HG03442 (cell line): ENCODE data around the gene DIPK1C.

Experiments
- ATAC-seq: cut with Tn5 transposase; IDR thresholded peaks from one replicate; pipeline ENCODE4 v1.9.1; 2021; ENCODE audit warnings: mild to moderate bottlenecking, moderate library complexity; ENCODE audit not compliant: unreplicated experiment

DIPK1C gene

GRCh38 chr18:74422541-74422940 is 34.6 kb downstream of the DIPK1C start:
- ATAC-seq: no peak

- ATAC-seq: no peak
These were observed 36.2 kb downstream of the DIPK1C start for GRCh38 chr18:74420926-74421325.

GRCh38 chr18:74420481-74420880 is 36.6 kb downstream of the DIPK1C start:
- ATAC-seq: no peak

GRCh38 chr18:74419761-74420160 is 37.3 kb downstream of the DIPK1C start:
- no peak for ATAC-seq

GRCh38 chr18:74418023-74418422 is 39.1 kb downstream of the DIPK1C start:
- no peak for ATAC-seq

- ATAC-seq: no peak
These were observed 41.0 kb downstream of the DIPK1C start for GRCh38 chr18:74416124-74416523.

- no peak for ATAC-seq
These were observed 42.1 kb downstream of the DIPK1C start for GRCh38 chr18:74414953-74415515.

GRCh38 chr18:74413836-74414235 is 43.3 kb downstream of the DIPK1C start:
- no peak for ATAC-seq

GRCh38 chr18:74412116-74412880 is 44.8 kb downstream of the DIPK1C start:
- no peak for ATAC-seq

- ATAC-seq: no peak
These were observed 45.6 kb downstream of the DIPK1C start for GRCh38 chr18:74411475-74411874.

- no peak for ATAC-seq
These were observed 46.6 kb downstream of the DIPK1C start for GRCh38 chr18:74410441-74410992.

GRCh38 chr18:74407888-74408287 is 49.2 kb downstream of the DIPK1C start:
- no peak for ATAC-seq

- no peak for ATAC-seq
These were observed 54.2 kb downstream of the DIPK1C start for GRCh38 chr18:74402806-74403433.

- no peak for ATAC-seq
These were observed 56.3 kb downstream of the DIPK1C start for GRCh38 chr18:74400813-74401212.

- ATAC-seq: no peak
These were observed 57.8 kb downstream of the DIPK1C start for GRCh38 chr18:74399091-74399887.

- no peak for ATAC-seq
These were observed 59.5 kb downstream of the DIPK1C start for GRCh38 chr18:74397572-74397971.

- no peak for ATAC-seq
These were observed 60.6 kb downstream of the DIPK1C start for GRCh38 chr18:74396171-74397169.

GRCh38 chr18:74395648-74396154 is 61.4 kb downstream of the DIPK1C start:
- no peak for ATAC-seq

- ATAC-seq: no peak
These were observed 62.1 kb downstream of the DIPK1C start for GRCh38 chr18:74395006-74395405.

GRCh38 chr18:74392323-74392722 is 64.8 kb downstream of the DIPK1C start:
- ATAC-seq: no peak
